Measurements from ENCODE around the gene IKBIP.
A peak's percentile ranks its signal among the peaks of the same experiment; 100 is the strongest.

The IKBIP gene, protein sequence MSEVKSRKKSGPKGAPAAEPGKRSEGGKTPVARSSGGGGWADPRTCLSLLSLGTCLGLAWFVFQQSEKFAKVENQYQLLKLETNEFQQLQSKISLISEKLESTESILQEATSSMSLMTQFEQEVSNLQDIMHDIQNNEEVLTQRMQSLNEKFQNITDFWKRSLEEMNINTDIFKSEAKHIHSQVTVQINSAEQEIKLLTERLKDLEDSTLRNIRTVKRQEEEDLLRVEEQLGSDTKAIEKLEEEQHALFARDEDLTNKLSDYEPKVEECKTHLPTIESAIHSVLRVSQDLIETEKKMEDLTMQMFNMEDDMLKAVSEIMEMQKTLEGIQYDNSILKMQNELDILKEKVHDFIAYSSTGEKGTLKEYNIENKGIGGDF

DNA sequence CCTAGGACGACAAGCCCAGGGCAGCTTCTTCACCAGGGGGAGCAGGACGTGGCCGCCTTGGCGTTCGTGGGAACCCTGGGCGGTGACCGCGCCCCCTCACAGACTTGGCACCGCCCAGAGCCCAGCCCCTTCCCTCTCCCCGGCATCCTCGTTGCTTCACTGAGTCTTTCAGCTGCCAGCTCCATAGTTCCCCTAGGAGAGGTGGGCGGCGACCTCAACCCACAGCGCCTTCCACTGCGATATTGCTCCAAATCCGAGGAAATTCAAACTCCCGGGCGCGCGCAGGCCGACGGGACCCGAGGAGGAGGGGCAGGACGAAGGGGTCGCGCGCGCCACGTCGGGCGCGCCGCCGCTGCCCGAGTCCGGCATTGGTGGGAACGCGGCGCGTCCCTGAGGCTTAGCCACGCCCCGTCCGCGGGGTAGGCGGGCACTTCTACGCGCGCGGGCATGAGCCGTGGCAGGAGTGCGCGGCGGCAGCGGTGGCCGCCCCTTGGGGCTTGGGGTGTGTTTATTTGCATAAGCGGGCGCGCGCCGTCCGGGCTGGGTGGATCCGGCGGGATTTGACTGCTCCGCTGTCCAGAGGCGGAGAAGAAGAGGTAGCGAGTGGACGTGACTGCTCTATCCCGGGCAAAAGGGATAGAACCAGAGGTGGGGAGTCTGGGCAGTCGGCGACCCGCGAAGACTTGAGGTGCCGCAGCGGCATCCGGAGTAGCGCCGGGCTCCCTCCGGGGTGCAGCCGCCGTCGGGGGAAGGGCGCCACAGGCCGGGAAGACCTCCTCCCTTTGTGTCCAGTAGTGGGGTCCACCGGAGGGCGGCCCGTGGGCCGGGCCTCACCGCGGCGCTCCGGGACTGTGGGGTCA is at the start of gene IKBIP, which contains the start of gene APAF1:
Gene IKBIP, minus strand, starts transcription at position 77 of the 860 bp plus-strand sequence. CDS start 87 bp downstream, outside the sequence.
Gene APAF1, plus strand, starts transcription at position 579 of the 860 bp plus-strand sequence. CDS start 3,070 bp downstream, outside the sequence.
- TF ChIP-seq, protein P1, sequence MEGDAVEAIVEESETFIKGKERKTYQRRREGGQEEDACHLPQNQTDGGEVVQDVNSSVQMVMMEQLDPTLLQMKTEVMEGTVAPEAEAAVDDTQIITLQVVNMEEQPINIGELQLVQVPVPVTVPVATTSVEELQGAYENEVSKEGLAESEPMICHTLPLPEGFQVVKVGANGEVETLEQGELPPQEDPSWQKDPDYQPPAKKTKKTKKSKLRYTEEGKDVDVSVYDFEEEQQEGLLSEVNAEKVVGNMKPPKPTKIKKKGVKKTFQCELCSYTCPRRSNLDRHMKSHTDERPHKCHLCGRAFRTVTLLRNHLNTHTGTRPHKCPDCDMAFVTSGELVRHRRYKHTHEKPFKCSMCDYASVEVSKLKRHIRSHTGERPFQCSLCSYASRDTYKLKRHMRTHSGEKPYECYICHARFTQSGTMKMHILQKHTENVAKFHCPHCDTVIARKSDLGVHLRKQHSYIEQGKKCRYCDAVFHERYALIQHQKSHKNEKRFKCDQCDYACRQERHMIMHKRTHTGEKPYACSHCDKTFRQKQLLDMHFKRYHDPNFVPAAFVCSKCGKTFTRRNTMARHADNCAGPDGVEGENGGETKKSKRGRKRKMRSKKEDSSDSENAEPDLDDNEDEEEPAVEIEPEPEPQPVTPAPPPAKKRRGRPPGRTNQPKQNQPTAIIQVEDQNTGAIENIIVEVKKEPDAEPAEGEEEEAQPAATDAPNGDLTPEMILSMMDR (conservative IDR thresholded peaks at IDR 0.05): no peak
- TF ChIP-seq ZFX (IDR thresholded peaks at IDR 0.05): no peak
- peak within 1 kb of the TSS; percentile 69 for H3K27ac ChIP-seq

DNA sequence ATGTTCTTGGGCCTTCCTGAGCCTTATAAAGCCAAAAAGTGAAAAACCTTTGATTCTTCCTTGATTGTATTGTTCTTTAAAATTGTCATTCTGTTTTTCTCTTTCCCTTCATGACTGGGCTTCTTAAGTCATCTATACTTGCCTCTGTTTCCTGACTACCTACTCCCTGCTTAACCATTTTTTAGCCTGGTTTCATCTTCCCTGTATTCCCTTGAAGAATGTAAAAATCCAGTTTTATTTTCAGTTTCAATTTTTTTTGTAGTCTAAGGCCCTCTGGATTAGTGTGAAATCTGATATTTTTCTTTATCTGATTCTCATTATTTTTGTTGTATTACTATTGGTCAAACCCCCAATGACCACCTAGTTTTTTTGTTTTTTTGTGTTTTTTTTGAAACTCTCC is 46.8 kb upstream of the IKBIP start:
- no peak for TF ChIP-seq ZFX (IDR thresholded peaks at IDR 0.05)
- TF ChIP-seq, protein P1 (conservative IDR thresholded peaks at IDR 0.05): no peak
- no peak overlapping the region for H3K27ac ChIP-seq

DNA sequence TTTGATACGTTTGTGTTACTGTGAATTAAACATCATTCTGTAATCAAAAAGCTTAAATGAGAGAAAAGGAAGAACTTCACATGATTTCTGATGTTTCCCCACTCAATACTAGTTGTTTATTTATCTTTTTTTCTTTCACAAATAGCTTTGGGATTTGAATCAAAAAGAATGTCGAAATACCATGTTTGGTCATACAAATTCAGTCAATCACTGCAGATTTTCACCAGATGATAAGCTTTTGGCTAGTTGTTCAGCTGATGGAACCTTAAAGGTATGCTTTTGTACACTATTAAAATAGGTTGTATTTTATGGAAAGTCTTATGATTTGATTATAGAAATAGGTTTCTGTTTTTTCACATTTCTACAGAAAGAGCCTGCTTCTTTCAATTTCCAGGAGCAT is 42.0 kb upstream of the IKBIP start:
- no peak overlapping the region for H3K27ac ChIP-seq
- TF ChIP-seq, protein P1 (conservative IDR thresholded peaks at IDR 0.05): no peak
- TF ChIP-seq ZFX (IDR thresholded peaks at IDR 0.05): no peak

DNA sequence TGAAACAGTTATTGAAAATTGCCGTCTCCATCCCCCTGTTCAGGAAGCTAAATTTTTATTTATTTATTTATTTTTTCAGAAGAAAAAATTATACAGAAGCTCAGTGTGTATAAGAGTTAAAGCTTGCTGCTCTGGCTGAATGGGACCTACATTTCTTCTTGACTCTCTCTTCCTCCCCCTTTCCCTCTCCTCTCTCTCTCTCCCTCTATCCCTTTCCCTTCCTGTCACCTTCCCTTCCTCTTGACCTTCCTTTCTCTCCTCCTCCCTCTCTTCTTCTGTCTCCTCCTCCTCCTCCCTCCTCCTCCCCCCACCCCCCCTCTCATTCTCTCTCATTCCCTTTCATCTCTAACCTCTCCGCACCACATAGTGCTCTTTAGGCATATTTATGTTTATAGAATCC is 39.6 kb upstream of the IKBIP start:
- H3K27ac ChIP-seq: no peak overlapping the region
- TF ChIP-seq, protein P1 (conservative IDR thresholded peaks at IDR 0.05): no peak
- TF ChIP-seq ZFX (IDR thresholded peaks at IDR 0.05): no peak

DNA sequence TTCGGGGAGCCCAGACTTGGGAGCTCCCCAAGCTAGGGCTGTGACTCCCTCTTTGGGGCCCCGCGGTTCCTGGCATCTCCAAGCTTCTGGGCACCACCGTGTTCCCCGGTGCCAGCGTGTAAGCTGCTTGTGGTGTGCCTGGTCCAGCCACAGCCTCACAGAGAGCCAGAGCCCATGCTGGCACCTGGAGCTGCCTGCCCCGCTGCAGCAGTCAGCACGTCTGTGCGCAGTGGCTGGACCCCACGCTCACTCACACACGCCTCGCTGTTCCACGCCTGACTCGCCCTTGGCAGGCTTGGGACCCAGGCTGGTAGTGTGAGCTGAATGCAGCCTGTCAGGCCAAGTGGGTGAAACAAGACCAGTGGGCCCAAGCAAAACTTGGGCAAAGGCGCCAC is 35.0 kb upstream of the IKBIP start:
- no peak overlapping the region for H3K27ac ChIP-seq
- TF ChIP-seq ZFX (IDR thresholded peaks at IDR 0.05): no peak
- TF ChIP-seq, protein P1 (conservative IDR thresholded peaks at IDR 0.05): no peak

DNA sequence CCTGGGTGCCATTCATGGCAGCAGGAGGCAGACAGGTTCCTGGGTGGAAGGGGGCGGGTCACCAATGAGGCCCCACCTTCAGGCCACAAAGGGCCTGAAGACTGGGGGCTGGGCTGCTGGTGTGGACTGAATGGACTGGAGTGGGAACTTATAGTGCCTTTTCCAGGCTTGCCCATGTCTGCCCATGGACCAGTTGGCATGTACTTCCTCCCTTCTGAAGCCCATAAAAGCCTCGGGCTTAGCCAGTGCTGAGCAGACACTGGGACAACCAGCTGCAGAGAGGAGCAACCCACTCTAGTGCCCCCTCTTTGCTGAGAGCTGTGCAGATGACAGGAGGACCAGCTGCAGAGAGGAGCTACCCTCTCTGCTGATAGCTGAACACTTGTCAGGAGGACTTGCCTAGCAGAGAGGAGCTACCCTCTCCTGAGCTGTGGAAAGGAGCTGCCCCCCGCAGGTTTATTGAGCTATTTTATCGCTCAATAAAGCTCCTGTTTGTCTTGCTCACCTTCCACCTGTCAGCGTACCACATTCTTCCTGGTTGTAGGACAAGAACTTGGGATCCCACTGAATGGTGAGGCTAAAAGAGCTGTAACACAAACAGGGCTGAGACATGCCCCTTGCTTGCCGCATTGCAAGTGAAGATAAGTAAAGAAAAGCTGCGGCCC is 34.5 kb upstream of the IKBIP start:
- TF ChIP-seq, protein P1 (conservative IDR thresholded peaks at IDR 0.05): no peak
- no peak for TF ChIP-seq ZFX (IDR thresholded peaks at IDR 0.05)
- H3K27ac ChIP-seq: no peak overlapping the region
